AG10803 (cell line): ENCODE results near the gene FSTL5.

Experiments
- DNase-seq: peaks from one replicate; pipeline ENCODE4 v3.0.0; 2010; ENCODE audit warnings: low read depth
- H3K4me3 ChIP-seq: 2 replicates; pipeline ENCODE4 v1.5.1; 2011; ENCODE audit warnings: mild to moderate bottlenecking, low read length, control low read depth
- CTCF ChIP-seq: conservative IDR thresholded peaks from 2 replicates; pipeline ENCODE4 v1.5.1; 2011; ENCODE audit warnings: mild to moderate bottlenecking, low read length, control low read depth, inconsistent platforms

The FSTL5 gene

GRCh38 chr4:161822174-161822573 is 341.6 kb downstream of the FSTL5 start:
- no peak overlapping the region for H3K4me3 ChIP-seq
- no peak for DNase-seq
- TF ChIP-seq CTCF: no peak

DNA sequence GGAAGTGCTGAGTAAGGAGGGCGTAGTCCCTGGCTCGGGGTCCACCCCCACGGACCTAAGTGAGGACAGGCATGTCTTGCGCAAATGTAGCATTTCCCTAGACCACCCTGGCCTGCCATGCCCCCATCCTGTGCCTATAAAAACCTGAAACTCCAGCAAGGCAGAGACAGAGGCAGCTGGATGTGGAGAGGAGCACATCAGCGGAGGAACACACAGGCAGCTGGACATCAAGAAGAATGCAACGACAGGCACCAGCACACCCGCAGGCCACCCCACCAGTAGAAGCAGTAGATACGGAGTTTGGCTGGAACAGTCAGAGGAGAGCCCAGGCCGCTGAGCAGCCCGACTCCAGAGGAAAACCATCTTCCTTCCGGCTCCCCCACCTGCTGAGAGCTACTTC is 345.9 kb downstream of the FSTL5 start:
- no peak for DNase-seq
- no peak for TF ChIP-seq CTCF
- no peak overlapping the region for H3K4me3 ChIP-seq

DNA sequence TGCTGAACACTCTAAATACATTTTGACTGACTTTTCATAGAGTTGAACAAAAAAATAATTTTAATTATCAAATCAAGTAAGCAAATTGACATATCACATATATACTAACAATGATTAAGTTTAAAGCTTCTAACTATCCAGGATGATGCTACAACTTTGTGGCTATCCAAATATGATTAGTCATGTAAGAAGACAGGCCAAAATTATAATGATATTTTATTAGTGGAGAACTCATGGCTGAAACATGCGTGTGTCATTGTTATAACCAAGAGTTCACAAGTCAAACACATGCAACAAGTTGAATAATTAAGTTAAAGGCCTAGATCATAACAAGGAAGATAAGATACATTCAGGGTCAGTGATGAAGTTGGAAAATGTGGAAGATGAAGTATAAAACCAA is 346.8 kb downstream of the FSTL5 start:
- no peak for DNase-seq
- TF ChIP-seq CTCF: no peak
- H3K4me3 ChIP-seq: no peak overlapping the region

DNA sequence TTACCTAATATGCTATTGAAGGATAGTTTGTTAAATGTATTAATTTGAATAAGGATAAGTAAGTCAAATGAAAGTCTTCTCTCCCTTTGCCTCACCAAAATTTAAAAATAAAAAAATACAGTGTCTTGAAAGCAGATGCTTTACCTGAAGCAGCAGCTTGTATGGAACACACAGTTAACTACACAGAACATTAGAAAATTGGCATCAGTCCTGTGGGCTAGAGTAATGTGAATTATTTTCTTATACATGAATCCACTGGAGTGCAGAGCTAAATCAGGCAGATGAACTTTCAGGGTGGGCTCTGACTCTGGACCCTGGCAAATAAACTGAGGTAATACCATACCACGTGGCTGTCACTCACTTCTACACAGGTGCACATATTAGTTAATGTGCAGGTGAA is 348.0 kb downstream of the FSTL5 start:
- DNase-seq: no peak
- H3K4me3 ChIP-seq: no peak overlapping the region
- TF ChIP-seq CTCF: no peak

DNA sequence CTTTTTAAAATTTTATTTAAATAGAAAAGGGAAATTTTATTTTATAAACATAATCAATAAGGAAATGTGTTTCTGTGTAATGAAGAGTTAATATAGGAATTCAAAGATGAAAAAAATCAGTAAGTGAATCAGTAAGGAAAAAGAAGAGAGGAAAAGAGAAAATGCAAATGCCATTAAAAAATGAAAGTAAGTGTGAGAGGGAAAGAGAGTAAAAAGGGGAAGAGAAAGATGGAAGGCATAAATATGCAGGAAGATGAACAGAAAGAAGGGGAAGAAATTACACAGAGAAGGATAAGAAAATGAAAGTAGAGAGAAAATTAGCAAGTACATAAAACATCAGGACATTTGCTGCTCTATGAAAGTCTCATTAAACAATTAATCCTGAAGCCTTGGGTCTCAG is 349.9 kb downstream of the FSTL5 start:
- TF ChIP-seq CTCF: no peak
- no peak overlapping the region for H3K4me3 ChIP-seq
- no peak for DNase-seq

DNA sequence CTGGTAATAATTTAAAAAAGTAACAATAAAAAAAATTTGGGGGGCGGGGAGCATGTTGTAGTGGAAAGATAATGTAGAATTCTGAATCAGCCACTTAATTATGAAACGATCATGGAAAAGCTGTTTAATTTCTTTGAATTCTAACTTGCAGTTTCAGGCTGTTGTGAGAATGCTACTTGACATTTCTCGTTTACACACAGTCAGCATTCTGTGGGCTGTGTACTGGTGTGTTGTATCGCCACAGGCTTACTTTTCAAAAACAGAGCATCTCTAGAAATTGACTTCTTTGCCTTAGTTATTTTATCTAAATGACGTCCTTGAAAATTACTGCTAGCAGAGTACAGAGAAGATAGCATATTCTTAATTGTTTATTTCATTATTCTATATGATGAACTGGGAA is 350.4 kb downstream of the FSTL5 start:
- no peak for DNase-seq
- TF ChIP-seq CTCF: no peak
- H3K4me3 ChIP-seq: no peak overlapping the region

DNA sequence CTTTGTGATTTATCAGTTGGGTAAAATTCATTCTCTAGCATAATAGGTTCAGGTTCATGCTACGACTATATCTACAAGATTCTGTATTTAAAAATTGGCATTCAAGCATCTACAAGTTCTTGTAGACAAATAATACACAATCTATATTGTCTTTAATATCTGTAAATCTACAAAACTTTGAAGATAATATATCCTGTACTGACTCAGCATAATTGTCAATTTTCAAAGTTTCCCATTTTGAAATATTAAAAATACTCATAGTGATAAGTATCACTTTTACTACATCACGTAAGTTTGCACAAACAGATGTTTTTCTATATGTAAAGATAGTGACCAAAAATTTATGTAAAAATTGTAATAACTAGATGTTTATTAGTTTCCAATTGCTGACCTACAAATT is 360.6 kb downstream of the FSTL5 start:
- no peak for TF ChIP-seq CTCF
- DNase-seq: no peak
- no peak overlapping the region for H3K4me3 ChIP-seq
